Stimulated activated naive CD4-positive, alpha-beta T cell treated with Interleukin-2 at 50 U/mL for 16 hours (primary cell): ENCODE measurements around the gene ADCY4.
"Not testable (repeated sequence)": the region's sequence is repeated elsewhere in the genome, so short reads cannot be mapped to it uniquely, and the experiment has no call there.

Experiments used
- DNase-seq: peaks from one replicate; lab custom pipeline; 2025; lab: John Stamatoyannopoulos, UW

The ADCY4 gene

GRCh38 chr14:24334431-24335291 is at the start of gene ADCY4:
Gene ADCY4 (minus strand): TSS chr14:24335071. CDS start chr14:24334652, 419 bp downstream.
- peak; percentile 14 for DNase-seq

- DNase-seq, result no peak
Measured at GRCh38 chr14:24384169-24384568, 49.3 kb upstream of the ADCY4 start.

DNA sequence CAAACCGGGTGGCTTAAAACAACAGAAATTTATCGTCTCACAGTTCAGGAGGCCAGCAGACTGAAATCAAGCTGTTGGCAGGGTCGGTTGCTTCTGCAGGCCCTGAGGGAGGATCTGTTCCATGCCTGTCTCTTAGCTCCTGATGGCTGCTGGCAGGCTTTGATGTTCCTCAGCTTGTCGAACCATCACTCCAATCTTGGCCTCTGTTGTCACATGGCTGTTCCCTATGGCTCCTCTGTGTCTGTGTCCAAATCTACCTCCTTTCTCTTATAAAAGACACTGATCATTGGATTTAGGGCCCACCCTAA is 47.1 kb upstream of the ADCY4 start:
- DNase-seq, result no peak

GRCh38 chr14:24381363-24382063 is 46.6 kb upstream of the ADCY4 start:
- DNase-seq, result no peak

DNA sequence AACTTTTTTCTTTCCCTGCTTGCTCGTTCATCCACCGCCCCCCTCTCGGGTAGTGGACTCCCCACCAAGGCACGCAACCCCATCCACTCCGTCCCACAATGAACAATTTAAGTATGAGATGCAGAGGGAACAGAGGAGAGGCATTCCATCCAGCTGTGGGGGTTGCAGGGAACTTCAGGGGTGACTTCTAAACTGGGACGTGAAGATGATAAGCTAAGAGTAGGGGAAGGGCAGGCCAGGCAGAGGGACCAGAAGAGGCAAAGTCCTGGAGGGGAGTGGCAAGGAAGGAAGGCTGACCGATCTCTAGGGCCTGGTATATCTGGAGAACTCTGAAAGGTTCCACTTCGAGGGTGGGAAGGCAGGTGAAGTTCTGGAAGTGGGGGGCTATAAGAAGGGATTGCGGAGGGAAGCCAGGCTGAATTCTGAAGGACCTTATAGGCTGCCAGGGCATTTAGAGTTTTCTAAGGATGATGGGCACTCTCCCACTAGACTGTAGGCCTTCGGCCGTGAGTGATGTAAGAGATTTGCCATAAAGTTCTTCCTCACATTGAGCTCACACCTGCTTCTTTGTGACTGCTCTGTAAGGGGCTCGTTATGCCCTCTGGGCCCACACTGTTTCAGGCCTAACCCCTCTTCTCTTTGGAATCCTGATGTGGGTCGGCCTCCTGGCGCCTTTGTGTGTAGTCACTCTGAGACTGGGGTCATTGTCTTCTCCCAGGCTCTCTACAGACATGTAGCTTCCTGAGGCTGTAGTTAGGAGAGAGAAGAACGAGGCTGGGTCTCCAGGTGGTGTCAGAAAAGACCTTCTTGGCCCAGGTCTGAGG is 45.2 kb upstream of the ADCY4 start:
- no peak for DNase-seq

GRCh38 chr14:24378981-24379906 is 44.4 kb upstream of the ADCY4 start:
- DNase-seq, result no peak

- no peak for DNase-seq
Measured at GRCh38 chr14:24378327-24378726, 43.5 kb upstream of the ADCY4 start.

DNA sequence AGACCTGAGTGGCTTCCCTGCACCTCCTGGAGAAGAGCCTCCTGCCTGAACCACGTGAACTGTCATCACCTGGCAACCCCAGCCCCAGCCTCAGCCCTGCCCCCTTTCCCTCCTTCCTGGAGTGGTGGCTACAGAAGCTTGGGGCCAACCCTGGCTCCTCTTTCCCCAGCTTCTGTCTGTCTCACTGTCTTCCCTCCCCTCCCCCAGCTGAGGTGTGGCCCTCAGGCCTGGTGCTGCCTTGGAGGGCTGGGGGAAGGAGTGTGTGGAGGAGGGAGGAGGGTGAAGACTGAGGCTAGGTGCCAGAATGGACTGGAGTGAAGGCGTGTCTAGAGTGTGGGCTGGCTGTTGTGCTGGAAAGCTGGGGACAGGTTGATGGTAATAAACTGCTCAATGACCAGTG is 42.8 kb upstream of the ADCY4 start:
- no peak for DNase-seq

DNA sequence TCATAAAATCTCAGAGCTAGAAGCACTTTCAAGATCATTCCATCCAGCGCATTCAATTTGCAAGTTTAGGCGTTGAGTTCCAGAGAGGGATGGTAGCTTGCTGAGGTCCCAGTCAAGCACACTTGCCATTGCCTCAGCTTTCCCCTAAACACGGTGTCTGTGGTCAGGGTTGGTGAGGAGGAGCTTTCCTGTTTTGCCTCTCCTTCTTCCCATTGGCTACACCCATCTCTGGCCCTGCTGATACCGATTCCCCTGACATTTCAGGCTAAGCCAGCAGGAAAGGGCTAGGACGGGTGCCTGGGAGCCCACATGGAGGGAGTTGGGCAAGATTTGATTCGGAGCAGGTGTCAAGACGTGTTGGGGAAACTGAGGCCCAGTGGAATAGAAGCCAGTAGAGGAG is 42.3 kb upstream of the ADCY4 start:
- no peak for DNase-seq

- no peak for DNase-seq
Measured at GRCh38 chr14:24376448-24377070, 41.7 kb upstream of the ADCY4 start.

DNA sequence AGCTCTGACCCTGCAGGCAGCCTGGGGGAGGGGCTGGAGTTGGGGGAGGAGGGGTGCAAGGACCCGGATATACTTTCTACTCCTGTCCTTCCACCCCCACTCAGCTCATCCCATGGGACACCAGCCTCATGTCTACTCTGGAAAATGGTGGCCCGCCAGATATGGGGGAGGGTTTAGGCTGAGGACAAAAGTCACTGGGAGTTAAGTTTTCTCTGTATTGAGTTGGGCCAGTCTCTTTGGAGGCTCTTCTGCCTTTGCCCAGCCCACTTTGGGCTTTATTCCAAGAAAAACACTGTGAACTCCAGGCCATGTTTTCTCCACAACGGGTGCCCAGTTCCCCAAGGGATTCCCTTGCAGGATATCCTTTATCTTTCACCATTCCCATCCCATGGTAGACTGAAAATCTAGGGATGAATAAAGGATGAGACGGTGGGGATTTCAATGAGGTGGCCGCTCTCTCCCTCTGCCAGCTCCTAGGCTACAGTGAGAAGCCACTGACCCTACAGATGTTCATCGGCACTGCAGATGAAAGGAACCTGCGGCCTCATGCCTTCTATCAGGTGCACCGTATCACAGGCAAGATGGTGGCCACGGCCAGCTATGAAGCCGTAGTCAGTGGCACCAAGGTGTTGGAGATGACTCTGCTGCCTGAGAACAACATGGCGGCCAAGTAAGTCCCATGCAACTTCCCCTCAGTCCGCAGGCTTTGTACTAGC is 38.0 kb upstream of the ADCY4 start:
- DNase-seq, result no peak

DNA sequence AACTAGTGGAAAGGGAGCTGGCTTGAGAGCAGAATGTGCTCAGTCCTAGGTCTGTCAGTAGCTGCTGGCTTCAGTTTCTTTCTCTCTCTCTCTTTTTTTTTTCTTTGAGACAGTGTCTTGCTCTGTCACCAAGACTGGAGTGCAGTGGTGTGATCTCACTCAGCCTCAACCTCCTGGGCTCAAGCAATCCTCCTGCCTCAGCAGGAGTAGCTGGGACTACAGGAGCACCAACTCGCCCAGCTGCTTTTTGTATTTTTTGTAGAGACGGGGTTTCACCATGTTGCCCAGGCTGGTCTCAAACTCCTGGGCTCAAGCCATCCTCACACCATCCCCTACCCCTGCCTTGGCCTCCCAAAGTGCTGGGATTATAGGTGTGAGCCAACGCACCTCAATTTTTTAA is 36.7 kb upstream of the ADCY4 start:
- not testable (repeated sequence) for DNase-seq

DNA sequence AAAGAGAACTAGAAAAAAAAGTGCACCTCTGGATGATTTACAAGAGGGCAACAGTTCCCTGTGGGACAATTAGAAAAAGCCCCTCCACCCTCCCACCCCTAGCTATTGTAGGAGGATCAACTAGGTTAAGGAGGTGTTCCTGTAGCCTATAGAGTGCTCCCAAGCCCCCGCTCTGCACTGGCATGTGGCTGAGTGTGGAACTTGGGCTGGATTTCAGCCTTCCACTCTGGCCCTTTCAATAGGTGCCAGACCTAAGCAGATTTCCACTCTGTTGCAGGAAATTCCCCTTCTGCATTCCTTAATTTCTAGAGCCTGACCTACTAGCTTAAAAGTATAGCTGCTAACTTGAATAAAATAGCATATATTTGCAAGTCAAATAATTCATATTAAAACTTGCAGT is 35.9 kb upstream of the ADCY4 start:
- DNase-seq, result no peak

DNA sequence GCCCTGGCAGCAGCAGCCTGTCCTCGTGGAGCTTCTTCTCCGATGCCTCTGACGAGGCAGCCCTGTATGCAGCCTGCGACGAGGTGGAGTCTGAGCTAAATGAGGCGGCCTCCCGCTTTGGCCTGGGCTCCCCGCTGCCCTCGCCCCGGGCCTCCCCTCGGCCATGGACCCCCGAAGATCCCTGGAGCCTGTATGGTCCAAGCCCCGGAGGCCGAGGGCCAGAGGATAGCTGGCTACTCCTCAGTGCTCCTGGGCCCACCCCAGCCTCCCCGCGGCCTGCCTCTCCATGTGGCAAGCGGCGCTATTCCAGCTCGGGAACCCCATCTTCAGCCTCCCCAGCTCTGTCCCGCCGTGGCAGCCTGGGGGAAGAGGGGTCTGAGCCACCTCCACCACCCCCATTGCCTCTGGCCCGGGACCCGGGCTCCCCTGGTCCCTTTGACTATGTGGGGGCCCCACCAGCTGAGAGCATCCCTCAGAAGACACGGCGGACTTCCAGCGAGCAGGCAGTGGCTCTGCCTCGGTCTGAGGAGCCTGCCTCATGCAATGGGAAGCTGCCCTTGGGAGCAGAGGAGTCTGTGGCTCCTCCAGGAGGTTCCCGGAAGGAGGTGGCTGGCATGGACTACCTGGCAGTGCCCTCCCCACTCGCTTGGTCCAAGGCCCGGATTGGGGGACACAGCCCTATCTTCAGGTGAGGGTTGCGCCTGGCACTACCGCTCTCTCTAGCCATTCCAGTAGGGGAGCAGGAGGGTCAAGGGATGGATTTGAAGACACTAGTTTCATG is 35.2 kb upstream of the ADCY4 start:
- DNase-seq, result no peak

- no peak for DNase-seq
Measured at GRCh38 chr14:24369463-24369862, 34.6 kb upstream of the ADCY4 start.

DNA sequence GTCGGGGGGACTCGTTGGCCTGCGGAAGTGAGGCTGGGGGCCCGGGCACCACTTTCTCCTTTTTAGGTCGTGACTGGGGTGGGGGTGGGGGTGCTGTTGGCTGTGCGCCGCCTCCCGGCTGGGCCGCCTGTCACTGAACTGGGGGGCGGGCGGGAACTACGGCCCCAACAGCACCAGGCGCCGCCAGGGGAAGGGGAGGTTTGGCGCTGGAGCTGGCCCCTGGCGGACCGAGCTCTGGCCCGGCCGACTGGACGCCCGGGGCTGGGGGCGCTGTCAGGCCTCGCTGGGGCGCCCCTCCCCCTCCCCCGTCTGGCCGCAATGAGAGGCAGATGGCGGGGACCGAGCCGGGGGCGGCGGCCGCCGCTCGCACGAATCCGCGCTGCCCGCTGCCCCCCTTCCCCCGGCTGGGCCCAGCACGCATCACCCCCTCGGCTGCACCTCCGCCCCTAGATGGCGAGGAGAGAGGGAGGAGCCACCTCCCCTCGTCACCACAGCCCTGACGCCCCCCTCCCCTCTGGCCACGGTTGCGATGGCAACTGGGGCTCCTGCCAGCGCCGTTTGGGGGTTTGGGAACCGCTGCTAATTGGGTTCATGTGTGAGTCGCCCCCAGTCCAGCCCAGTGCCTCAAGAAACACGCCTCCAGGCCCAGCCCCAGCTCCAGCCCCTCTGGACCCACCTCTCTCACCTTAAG is 33.8 kb upstream of the ADCY4 start:
- DNase-seq, result peak; percentile 21

GRCh38 chr14:24368212-24368561 is 33.3 kb upstream of the ADCY4 start:
- no peak for DNase-seq

DNA sequence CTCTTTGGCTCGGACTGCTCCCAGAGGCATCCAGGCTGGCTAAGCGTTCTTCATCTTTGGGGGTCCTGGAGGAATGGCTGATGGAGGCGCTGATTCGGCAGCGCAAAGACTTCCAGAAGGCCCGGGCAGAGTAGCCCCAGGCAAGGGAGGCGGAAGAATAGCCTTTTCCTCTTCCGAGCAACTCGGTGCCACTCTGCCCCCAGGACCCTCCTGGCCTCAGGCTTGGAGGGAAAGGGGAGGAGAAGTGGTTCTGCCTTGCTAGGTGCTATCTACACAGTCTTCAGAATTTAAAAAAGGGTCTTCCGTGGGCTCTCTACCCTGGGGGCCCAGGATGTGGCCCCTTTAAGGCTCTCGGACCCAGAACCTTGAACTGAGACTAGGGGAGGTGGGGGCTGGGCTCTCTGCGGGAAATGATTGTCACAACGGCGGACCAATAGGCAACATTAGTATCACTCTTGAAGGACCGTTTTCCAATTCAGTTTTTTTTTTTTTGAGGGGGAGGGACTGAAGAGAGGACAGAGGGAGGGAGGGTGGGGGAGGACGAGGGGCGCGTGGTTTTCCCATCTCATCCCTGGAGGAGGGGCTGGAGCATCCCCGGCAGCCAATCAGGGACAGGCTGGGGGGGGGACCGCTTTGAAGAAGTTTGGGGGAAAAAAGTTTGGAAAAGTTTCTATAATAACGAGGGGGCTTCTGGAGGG is 32.8 kb upstream of the ADCY4 start, which contains the start of gene NFATC4:
Gene NFATC4 (plus strand): TSS at position 671 of the 698 bp plus-strand sequence. CDS start 157 bp downstream, outside the sequence.
- DNase-seq, result no peak
